H1 (cell line): Measurements from ENCODE around the gene RHOG. TPM values are rescaled to one million over a fixed set of nuclear protein-coding genes. Genes with fewer than 3 reads are reported as not detected.

ENCODE experiments used
- CBX8 ChIP-seq: fragments of 300-800, 300-1000 bp; sonication (generic); IDR thresholded peaks from 2 replicates; pipeline ENCODE4 v1.7.1; 2016; ENCODE audit warnings: low read depth, low read length, borderline replicate concordance
- CREB1 ChIP-seq: IDR thresholded peaks from 2 replicates; pipeline ENCODE4 v1.6.1; 2012; ENCODE audit warnings: inconsistent platforms
- HDAC6 ChIP-seq: IDR thresholded peaks from one replicate; pipeline ENCODE4 v1.7.1; 2012; ENCODE audit warnings: low read depth, mild to moderate bottlenecking, inconsistent platforms, low read length, moderate library complexity
- JUND ChIP-seq: IDR thresholded peaks from 2 replicates; pipeline ENCODE4 v1.6.1; 2011; ENCODE audit warnings: mild to moderate bottlenecking, improper control_type of control experiment, low read length
- POLR2A ChIP-seq, 2 experiments: IDR thresholded peaks; 1 replicate in 1 of 2; 2 replicates in 1 of 2; pipeline ENCODE4 v1.6.1; 2011; ENCODE audit warnings: low read depth in 2 of 2, low read length in 2 of 2, mild to moderate bottlenecking in 2 of 2; ENCODE audit errors: control extremely low read depth in 1 of 2
- RAD21 ChIP-seq, 2 experiments: IDR thresholded peaks in 1 of 2; conservative IDR thresholded peaks in 1 of 2; 2 replicates each; pipeline ENCODE4 v1.6.1; 2011; ENCODE audit warnings: low read depth in 2 of 2, low read length in 2 of 2, improper control_type of control experiment in 1 of 2, inconsistent platforms in 1 of 2, mild to moderate bottlenecking in 1 of 2, moderate library complexity in 1 of 2
- RBBP5 ChIP-seq: IDR thresholded peaks from 2 replicates; pipeline ENCODE4 v1.7.1; 2012; ENCODE audit warnings: low read depth, mild to moderate bottlenecking, inconsistent platforms, low read length, moderate library complexity, borderline replicate concordance
- SIX5 ChIP-seq: IDR thresholded peaks from 2 replicates; pipeline ENCODE4 v1.6.1; 2011; ENCODE audit warnings: mild to moderate bottlenecking, low read depth, low read length
- SP4 ChIP-seq: IDR thresholded peaks from 2 replicates; pipeline ENCODE4 v1.6.1; 2012; ENCODE audit warnings: low read length, inconsistent platforms
- ZNF274 ChIP-seq: IDR thresholded peaks from 2 replicates; pipeline ENCODE4 v1.7.0; 2012; ENCODE audit warnings: low read length, borderline replicate concordance; ENCODE audit errors: extremely low read depth
- polyA plus RNA-seq, 7 experiments: library from polyadenylated mRNA; depleted of rRNA in 3 of 7; stranded (reverse) in 5 of 7; unstranded in 2 of 7; fragments of >200 nt in 5 of 7; fragments of 200-250 nt in 2 of 7; gene quantifications; 1 replicate in 5 of 7; 2 replicates in 1 of 7; 4 replicates in 1 of 7; pipeline versions ENCODE4 v1.2.1 to v1.2.3, GENCODE V29; 2011 to 2013; ENCODE audit warnings: missing spikeins in 2 of 7, mixed read lengths in 2 of 7
- total RNA-seq: library from RNA; stranded (reverse); fragmentation: NEBNext Ultra II Directional; extraction: Animal tissue kit (Norgen Biotek cat#: 25700); gene quantifications from 2 replicates; pipeline ENCODE4 v1.2.1, GENCODE V29; 2021

The RHOG gene
- total and polyA plus RNA-seq, 2 of the 8 experiments (the other 6 are each of a cell fraction or from before 2014, with no cell fraction given): 28.3 to 69.6 TPM

DNA sequence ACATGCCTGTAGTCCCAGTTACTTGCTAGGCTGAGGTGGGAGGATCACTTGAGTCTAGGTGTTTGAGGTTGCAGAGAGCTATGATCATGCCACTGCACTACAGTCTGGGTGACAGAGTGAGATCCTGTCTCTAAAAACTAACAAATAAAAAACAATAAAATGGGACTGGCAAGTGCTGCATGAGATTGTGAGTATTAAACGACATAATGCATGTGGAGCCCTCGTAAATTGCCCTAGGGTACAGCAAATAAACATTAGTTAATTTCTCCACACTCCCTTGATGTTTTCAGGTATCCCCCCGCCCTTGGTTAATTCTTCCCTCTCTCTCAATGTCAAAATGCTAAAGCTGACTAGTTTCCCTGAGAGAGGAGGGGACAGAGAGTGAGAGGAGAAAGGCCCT lies 4.9 kb upstream of the RHOG start (continued):
- TF ChIP-seq RAD21 (IDR thresholded peaks at IDR 0.05 in 1 of 2, conservative IDR thresholded peaks at IDR 0.05 in 1 of 2; ENCODE audit: low read depth in 2 of 2, low read length in 2 of 2): no peak
- no peak for TF ChIP-seq SIX5
- TF ChIP-seq HDAC6: no peak
- no peak for TF ChIP-seq CREB1
- TF ChIP-seq RBBP5: no peak
- TF ChIP-seq SP4: no peak
- no peak for TF ChIP-seq ZNF274
- TF ChIP-seq POLR2A (IDR thresholded peaks at IDR 0.05; ENCODE audit: control extremely low read depth in 1 of 2, low read depth in 2 of 2, low read length in 2 of 2): no peak
- TF ChIP-seq JUND: no peak
- no peak for TF ChIP-seq CBX8
